GM21576 (cell line): ENCODE measurements around the gene ARHGEF10L.
"Not testable (repeated sequence)": the region's sequence is repeated elsewhere in the genome, so short reads cannot be mapped to it uniquely, and the experiment has no call there.

Experiments
- ATAC-seq: cut with Tn5 transposase; IDR thresholded peaks from one replicate; pipeline ENCODE4 v1.9.1; 2021; ENCODE audit warnings: mild to moderate bottlenecking, moderate library complexity; ENCODE audit not compliant: unreplicated experiment

ARHGEF10L gene

DNA sequence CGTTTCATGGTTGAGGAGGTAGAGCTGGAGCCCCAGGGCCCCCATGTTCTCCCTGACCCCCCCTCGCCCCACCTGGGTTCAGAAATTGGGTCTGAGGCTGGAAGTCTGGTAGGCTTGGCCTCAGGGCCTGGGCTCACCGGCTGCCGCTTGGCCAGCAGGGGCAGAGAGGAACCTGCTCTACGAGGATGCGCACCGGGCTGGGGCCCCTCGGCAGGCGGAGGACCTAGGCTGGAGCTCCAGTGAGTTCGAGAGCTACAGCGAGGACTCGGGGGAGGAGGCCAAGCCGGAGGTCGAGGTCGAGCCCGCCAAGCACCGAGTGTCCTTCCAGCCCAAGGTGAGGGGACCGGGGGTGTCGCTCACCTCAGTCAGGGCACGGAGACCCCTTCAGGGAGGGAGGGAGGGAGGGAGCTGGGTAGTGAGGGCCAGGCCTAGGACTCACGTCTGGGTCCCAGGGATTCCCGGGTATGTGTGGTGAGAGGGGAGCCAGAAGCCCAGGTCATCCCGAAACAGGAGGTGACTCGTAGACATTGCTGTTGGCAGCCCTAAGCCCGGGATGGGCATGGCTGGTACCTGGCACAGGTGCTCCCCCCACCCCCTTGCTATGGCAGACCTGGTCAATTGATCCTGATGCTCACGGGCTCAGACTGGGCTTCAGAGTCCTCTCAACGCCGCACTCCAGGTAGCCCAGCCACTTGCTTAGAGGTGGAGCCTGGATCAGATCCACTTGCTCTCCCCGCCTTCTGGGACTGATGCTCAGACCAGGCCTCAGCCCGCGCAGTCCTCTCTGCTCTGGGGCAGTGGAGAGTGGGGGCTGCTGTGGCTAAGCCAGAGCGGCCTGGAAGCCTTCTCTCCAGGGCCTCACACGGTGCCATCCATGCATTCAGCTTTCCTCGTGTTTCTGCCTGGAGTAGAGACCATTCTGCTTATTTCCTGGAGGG, 68.4 kb downstream of the ARHGEF10L start:
- no peak for ATAC-seq

DNA sequence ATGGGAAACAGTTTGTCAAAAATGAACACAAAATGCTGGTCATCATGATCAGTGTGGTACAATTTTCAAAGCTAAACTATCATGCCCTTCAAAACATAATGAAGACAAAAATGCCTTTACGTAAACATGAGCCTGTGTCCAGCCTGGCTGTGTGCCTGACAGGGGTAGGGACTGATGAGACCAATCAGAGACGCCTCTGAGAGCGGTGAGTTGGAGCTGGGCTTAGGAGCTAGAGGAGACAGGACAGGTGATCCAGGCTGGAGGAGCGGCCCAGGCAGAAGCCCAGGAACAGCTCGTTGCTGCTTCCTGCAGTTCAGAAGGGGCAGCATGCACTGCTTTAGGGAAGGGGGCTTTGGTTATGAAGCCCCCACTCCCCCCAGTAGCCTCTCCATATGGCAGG, 70.0 kb downstream of the ARHGEF10L start:
- ATAC-seq, result no peak

DNA sequence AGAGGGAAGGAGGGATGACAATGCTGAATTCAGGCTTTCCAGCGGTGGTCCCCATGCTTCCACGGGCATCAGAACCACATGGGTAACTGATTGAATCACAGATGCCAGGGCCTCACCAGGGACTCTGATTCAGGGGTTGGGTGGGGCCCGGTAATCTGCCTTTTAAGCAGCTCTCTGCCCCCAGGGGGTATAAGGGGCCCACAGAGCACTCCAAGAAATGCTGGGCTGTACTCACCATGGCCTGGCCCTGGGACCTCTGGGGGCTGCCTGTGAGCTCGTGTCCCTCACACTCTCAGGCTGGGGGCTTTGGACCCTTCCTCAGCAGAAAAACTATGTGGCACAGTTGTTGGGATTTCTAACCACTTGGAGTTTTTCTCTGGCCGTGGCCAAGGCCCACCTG, 70.6 kb downstream of the ARHGEF10L start:
- ATAC-seq, result no peak

DNA sequence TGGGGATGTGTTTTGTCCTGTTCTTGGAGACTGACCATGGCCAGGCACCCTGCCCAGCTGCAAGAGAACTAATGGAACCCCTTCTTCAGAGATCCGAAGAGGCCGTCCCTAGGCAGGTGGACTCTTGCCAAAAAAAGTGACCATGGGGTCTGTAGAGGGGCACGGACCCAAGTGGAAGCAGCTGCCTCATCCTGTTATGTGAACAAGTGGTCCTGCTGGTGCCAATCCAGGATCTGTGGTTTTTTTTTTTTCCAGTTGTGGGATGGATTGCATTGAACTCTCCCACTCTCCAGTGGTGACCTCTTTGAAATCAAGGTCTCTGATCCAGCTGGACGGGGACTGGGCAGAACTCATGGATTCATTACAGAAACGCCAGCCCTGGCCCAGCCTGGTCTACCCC, 71.2 kb downstream of the ARHGEF10L start:
- no peak for ATAC-seq

DNA sequence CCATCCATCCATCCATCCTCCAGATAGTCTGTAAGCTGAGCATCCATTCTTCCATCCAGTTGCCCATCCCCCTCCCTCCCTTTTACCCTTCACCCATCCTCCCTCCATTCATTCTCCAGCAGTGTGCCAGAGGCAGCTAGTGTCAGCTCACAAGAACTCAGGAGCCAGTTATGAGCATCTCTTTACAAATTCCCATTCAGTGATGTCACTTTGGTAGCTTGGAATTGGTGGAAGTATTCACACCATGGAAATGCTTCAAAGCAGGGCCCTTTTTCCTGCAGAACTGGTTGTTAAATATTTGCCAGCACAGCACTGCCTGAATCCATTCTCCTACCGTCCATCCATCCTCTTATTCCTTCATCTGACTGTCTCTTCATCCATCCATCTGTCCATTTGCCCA, 72.5 kb downstream of the ARHGEF10L start:
- ATAC-seq, result no peak

DNA sequence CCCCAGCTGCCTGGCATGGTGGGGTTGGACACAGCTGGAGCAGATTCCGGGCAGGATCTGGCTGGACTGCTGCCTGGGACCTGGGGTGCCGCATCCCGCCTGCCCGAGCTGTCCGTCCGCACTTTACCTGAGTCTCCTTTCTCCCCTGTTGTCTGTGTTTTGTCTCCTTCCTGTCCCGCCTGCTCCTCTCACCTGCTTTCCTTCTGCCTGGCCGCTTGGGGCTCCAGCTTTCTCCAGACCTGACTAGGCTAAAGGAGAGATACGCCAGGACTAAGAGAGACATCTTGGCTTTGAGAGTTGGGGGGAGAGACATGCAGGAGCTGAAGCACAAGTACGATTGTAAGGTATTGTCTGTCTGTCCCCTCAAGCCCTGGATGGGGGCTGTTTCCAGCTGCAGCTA, 73.3 kb downstream of the ARHGEF10L start:
- no peak for ATAC-seq

DNA sequence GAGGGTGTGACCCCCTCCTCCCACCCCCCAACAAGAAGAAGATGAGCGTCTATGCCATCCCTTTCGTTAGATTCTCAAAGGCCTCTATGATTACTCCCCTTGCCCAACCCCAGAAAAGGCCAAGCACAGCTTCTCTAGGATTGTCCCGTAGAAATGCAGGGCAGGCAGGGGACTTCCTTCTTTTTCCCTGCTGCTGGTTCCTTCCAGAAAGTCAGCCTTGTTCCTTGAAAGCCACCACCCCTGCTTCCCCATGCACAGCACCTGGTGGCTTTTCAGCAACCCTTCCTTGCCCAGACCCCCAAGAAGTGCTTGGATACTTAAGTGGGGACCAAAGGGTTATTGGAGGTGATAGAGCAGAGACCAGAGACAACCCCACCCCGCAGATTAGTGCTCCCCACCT, 75.1 kb downstream of the ARHGEF10L start:
- no peak for ATAC-seq

DNA sequence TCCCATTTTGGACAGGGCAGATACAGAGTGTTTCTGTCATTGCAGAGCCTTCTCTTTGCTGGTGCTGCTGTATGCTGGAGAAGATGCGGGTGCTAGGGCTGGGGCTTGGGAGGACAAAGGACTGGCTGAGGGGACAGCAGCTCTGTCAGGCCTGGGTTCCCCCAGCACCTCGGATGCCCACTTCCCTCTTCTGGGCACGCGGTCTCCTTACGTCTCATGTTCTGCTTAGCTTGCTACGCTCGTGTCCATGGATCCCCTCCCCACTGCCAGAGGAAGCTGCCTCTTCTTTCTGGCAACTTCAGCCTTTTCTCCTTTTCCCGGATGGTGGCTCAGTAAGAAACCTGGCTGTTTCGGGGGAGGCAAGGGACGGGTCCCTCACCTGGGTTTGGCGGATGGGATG, 75.7 kb downstream of the ARHGEF10L start:
- no peak for ATAC-seq

DNA sequence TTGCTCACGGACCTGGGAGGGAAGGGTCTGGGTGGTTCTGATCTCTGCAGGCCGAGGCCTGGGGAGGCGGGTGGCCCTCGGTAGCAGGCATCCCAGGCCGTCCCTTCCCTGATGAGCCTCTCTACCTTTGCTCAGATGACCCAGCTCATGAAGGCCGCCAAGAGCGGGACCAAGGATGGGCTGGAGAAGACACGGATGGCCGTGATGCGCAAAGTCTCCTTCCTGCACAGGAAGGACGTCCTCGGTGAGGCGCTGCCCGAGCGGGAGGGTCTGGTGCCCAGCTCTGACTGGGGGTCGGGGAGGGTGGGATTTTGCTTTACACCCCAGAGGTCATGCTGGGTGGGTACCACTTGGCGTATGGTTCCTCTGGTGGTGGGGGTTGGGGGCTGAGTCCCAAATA, 76.5 kb downstream of the ARHGEF10L start:
- ATAC-seq, result no peak

DNA sequence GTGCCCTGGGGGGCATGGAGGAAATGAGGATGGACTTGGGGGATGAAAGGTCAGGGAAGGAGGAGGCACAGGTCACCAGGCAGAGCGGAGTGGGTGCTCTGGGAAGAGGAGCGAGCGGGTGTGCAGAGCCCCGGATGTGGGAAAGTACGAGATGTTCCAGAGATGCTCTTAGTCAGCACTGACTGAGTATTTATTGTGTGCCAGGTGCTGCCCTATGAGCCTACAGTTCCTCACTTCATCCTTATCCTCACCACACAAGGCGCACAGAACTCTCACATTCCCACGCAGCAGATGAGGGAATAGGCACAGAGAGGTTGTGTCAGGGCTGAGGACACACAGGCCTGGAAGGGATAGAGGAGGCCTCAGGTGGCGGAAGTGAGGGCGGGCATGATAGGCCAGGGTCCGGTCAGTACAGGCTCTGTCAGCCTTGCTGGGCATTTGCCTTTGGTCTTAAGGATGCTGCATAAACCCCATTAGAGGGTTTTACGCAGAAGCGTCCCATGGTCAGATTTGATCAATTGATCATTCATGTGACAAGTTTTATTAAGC, 77.3 kb downstream of the ARHGEF10L start:
- ATAC-seq, result no peak

DNA sequence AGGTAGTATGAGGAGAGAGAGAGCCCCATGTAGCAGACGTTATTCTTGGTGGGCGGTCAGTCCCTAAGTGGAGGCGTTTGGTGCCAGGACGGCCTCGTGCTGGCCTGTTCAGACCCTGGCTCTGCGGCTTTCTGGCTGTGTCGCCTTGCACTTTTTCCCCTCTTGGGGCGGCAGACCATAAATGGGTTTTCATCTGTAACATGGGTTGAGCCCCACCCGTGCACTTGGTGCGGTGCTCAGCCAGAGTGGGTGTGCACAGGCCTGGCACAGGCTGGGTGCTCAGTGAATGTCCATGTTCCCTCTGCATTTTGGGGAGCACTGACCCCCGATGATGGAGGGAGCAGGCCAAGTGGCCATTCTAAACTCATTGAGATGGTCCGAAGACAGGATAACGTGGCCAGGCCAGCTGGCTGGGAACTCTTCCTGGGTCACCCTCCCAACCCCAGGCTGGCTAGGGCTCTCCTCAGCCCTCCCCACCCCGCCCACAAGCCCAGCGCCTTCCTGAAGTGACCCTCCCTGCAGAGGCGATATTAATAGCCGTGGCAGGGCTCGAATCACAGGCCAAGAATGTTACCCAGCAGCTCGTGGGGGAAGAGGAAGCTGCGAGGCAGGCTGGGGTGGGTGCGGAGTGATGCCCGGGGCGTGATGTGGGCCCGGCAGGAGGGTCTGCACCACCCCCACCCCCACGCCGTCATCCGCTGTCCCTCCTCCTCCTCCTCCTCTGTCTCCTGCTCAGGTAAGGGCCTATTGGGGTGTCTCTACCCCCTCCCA, 78.5 kb downstream of the ARHGEF10L start:
- no peak for ATAC-seq

DNA sequence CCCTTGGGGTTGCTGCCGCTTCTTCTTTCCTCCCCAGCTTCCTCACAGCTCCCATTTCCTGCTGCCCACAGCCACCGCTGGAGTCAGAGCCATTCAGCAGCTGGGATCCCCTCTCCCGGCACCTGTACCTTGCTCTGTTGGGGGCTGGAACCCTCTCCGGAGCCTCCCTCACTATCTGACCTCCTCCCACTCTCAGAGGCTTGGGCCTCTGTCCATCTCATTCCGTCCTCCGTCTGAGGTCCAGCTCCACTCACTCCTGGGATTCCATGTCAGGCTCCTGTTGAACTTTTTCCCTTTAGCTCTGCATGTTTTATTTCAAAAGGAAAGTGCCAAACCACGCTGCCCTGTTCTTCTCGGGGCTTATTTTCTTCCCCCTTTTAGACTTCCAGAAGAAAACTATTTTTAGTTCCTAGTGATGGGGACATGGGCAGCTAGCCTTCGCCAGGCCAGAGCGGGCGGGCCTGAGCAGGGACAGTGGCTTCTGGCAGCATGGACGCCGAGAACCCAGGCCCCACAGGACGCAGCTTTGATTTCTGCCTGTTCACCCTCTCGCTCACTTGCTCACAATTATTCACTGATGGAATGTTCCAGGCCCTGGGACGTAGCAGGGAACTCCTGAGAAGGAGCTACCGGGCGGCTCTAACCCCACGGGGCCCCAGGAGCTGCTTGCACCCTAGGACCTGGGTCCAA, 79.2 kb downstream of the ARHGEF10L start:
- ATAC-seq, result no peak

DNA sequence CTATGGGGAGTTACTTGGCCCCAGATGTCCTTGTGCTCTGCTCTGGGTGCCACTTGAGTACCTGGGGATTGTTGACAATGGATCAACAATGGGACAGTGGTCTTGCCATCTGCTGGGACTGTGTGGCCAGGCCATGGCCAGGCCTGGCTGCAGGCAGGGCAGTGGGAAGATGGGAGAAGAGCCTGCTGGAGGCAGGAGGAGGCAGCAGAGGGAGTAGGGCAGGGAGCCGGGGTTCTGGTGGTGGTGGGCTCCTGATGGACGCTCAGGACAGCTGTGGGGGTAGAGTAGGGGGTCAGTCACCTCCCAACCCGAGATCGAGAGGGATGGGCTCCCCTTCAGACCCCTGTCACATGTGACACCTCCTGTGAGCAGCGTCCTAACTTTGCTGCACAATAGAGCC, 81.0 kb downstream of the ARHGEF10L start:
- ATAC-seq, result no peak

DNA sequence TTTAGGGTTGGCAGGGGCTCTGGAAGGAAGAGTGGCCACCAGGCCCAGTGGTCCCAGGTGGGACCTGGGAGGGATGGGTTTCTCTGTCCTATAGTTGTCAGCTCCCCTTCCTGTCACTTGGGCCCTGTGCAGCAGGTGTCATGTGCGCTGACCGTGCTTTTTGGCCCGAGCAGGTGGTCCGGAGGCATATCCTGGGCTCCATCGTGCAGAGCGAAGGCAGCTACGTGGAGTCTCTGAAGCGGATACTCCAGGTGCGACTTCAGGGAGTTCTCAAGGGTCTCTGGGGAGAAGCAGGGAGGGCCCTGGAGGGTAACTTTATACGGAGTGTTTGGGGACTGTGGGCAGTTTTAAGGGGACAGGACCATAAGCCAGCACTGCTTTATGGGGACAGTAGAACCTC, 82.2 kb downstream of the ARHGEF10L start:
- ATAC-seq, result no peak

DNA sequence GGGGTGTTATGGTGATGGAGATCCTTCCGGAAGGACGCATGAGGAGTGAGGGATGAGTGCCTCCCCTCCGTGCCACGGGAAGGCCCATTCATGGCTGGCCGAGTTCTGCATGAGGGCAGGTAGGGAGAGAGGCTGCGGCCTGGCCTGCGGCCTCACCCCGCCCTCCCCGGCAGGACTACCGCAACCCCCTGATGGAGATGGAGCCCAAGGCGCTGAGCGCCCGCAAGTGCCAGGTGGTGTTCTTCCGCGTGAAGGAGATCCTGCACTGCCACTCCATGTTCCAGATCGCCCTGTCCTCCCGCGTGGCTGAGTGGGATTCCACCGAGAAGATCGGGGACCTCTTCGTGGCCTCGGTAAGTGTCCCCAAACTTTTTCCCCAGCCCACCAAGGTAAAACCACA, 83.3 kb downstream of the ARHGEF10L start:
- ATAC-seq, result no peak

DNA sequence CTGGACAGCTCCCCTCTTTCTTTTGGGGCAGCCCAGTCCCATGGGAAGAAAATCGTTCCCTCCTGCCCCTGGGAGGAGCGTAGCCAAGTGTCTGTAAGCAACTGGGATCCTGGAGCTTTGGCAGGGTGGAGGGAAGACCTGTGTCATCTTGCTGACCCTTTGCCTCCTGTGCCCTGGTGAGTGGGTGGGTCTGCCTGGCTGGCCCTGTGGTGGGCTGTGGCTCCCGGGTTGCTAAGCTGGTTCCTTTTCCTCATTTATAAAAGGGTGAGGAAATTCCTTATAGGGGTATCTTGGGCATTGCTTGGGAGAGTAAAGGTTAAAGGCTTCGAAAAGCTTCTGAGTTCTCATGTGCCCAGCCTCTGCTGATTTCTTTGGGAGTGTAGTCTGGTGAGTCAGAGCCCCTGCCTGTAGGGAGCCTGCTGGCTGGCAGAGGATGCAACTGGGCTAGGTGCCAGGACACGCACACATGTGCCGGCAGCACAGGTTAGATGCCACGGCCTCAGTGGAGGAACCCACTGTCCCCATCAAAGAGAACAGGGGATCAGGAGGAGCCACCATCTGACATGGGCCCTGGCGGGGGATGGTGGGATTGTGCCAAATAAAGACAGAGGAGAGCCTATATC, 85.2 kb downstream of the ARHGEF10L start:
- ATAC-seq, result no peak

DNA sequence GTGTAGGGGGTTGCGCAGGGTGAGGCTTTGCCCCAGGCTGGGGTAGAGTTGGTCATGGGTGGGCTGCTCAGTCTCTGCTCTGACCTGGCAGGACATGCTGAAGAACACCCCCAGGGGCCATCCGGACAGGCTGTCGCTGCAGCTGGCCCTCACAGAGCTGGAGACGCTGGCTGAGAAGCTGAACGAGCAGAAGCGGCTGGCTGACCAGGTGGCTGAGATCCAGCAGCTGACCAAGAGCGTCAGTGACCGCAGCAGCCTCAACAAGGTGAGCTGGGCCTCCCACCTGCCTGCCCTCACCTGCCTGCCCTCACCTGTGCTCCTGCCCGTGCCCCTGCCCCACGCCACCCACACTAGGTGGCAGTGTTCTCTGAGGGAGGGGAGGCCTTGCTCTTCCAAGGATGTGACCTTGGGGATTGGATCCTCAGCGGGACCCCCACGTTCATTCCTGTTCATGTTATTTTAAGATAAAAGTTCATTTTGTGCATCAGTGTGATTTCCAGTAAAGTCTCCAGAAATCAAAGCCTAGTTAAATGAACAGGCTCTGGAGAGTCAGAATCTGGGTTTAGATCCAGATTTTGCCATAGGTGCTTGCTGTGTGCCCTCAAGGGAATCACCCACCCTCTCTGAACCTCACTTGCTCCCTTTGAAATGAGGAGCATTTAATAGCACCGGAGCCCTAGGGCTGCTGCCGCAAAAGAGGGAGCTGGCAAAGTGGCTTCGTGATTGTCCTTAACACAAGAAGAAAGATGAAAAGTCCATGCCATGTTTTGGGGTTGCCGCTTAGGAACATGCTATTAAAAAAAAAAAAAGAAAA, 87.9 kb downstream of the ARHGEF10L start:
- ATAC-seq, result no peak

DNA sequence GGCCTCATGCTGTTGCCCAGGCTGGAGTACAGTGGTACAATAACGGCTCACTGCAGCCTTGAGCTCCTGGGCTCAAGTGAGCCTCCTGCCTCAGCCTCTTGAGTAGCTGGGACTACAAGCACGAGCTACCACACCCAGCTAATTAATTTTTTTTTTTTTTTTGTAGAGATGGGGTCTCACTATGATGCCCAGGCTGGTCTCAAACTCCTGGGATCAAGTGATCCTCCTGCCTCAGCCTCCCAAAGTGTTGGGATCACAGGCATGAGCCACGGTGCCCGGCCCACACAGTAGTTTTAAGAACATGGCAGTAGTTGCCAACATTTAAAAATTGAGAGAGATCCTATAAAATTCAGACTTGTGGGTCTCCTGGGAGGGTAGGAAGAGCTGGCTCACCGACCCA, 89.5 kb downstream of the ARHGEF10L start:
- not testable (repeated sequence) for ATAC-seq

DNA sequence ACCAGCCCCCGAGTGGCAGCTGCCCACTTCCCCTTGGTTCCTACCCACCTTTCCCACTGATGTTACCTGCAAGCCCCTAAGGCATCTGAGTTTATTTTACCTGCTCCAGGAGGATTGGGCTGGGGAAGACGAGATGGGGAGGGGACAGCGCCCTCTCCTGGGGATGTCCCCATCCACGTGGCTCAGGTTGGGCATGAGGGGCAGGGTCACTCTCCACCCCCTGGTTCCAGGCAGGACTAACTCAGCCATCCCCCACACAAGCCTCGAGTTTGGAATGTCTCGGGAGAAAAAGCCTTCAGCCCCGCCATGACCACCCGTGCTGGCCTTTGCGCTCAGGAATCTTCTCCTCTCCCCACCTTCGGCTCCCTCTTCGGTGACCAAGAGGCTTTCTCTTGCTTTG, 90.0 kb downstream of the ARHGEF10L start:
- ATAC-seq, result no peak
